ENCODE data around the gene CFAP92. TPM values are rescaled to one million over a fixed set of nuclear protein-coding genes. Genes with fewer than 3 reads are reported as not detected.

CFAP92 gene
- total and polyA plus RNA-seq, 2 donors (not counting 1 experiment from before 2014, with no cell fraction given) = not detected

- TF ChIP-seq CTCF (IDR thresholded peaks at IDR 0.05) = no peak
- no peak for TF ChIP-seq EZH2 (IDR thresholded peaks at IDR 0.05; ENCODE audit: borderline replicate concordance, insufficient read depth, low read depth, low read length, poor library complexity, severe bottlenecking)
- no peak overlapping the region for H3K9ac ChIP-seq (ENCODE audit: low read length)
- no peak overlapping the region for H2AFZ ChIP-seq (ENCODE audit: insufficient read depth, low read depth, low read length, poor library complexity, severe bottlenecking)
- CTCF ChIA-PET = interaction anchor here (2.0 kb wide), 1 partner anchor 81 kb away, joined by 5 read pairs; no protein-coding TSS in a partner anchor
- intact Hi-C loops (cut with micrococcal nuclease) = no loop called here
- no peak overlapping the region for H3K27ac ChIP-seq (ENCODE audit: low read length in 2 of 2)
- H3K4me1 ChIP-seq (ENCODE audit: control insufficient read depth in 2 of 2, insufficient read depth in 2 of 2, low read length in 2 of 2) = no peaks in the 10 kb centered on the region
- H3K79me2 ChIP-seq (ENCODE audit: control insufficient read depth, insufficient read depth, low read length) = peaks cover 16% of the 10 kb centered on the region
- Mint-ChIP-seq H3K27ac (no peak overlapping the region), H3K9me3 (ENCODE audit: insufficient read depth) (no peaks in the 10 kb centered on the region), H3K4me3 (no peak overlapping the region), H3K4me1 (no peaks in the 10 kb centered on the region), H3K27me3 (no peaks in the 10 kb centered on the region)
- H4K20me1 ChIP-seq (ENCODE audit: control insufficient read depth, insufficient read depth, low read length, poor library complexity, severe bottlenecking) = no peaks in the 10 kb centered on the region
- no peak overlapping the region for H3K4me2 ChIP-seq (replicated peaks; ENCODE audit: low read depth, low read length, poor library complexity, severe bottlenecking)
- H3K4me3 ChIP-seq (ENCODE audit: control extremely low read depth in 1 of 5, extremely low read depth in 1 of 5, insufficient read depth in 1 of 5, low read depth in 2 of 5, low read length in 4 of 5) = no peak overlapping the region
- DNase-seq = no peak
- H3K27me3 ChIP-seq (replicated peaks in 1 of 4; ENCODE audit: control extremely low read depth in 1 of 4, control insufficient read depth in 3 of 4, insufficient read depth in 4 of 4, low read length in 3 of 4) = no peaks in the 10 kb centered on the region
- POLR2A ChIA-PET = no interaction called here
- H3K9me3 ChIP-seq (ENCODE audit: control extremely low read depth in 1 of 3, control insufficient read depth in 2 of 3, insufficient read depth in 1 of 3, low read length in 2 of 3) = no peaks in the 10 kb centered on the region
- 100% methylated on average over 5 of the region's 7 CpGs for WGBS (ENCODE audit: insufficient coverage)
- H3K36me3 ChIP-seq (replicated peaks in 1 of 2; ENCODE audit: control extremely low read depth in 1 of 2, control insufficient read depth in 1 of 2, extremely low read depth in 1 of 2, insufficient read depth in 2 of 2, low read length in 1 of 2) = peaks cover 0 to 37% of the 10 kb centered on the region in 2 experiments
- ATAC-seq (ENCODE audit: low read depth) = no peak
Measured at GRCh38 chr3:128889139-128889894, 104.6 kb downstream of the CFAP92 start.

GRCh38 chr3:128884992-128885391 lies 108.9 kb downstream of the CFAP92 start:
- Mint-ChIP-seq H3K27me3 (no peaks in the 10 kb centered on the region), H3K27ac (no peak overlapping the region), H3K4me3 (no peak overlapping the region), H3K4me1 (peaks cover 28% of the 10 kb centered on the region), H3K9me3 (ENCODE audit: insufficient read depth) (no peaks in the 10 kb centered on the region)
- Histone ChIP-seq H3K79me2 (ENCODE audit: control insufficient read depth, insufficient read depth, low read length) (peaks cover 57% of the 10 kb centered on the region), H3K4me2 (replicated peaks; ENCODE audit: low read depth, low read length, poor library complexity, severe bottlenecking) (no peak overlapping the region), H3K4me1 (ENCODE audit: control insufficient read depth in 2 of 2, insufficient read depth in 2 of 2, low read length in 2 of 2) (peaks cover 10 to 14% of the 10 kb centered on the region in 2 donors), H3K27me3 (replicated peaks in 1 of 4; ENCODE audit: control extremely low read depth in 1 of 4, control insufficient read depth in 3 of 4, insufficient read depth in 4 of 4, low read length in 3 of 4) (no peaks in the 10 kb centered on the region), H3K9ac (ENCODE audit: low read length) (no peak overlapping the region), H2AFZ (ENCODE audit: insufficient read depth, low read depth, low read length, poor library complexity, severe bottlenecking) (no peak overlapping the region), H3K9me3 (ENCODE audit: control extremely low read depth in 1 of 3, control insufficient read depth in 2 of 3, insufficient read depth in 1 of 3, low read length in 2 of 3) (no peaks in the 10 kb centered on the region), H3K36me3 (replicated peaks in 1 of 2; ENCODE audit: control extremely low read depth in 1 of 2, control insufficient read depth in 1 of 2, extremely low read depth in 1 of 2, insufficient read depth in 2 of 2, low read length in 1 of 2) (peaks cover 0 to 43% of the 10 kb centered on the region in 2 experiments), H3K4me3 (ENCODE audit: control extremely low read depth in 1 of 5, extremely low read depth in 1 of 5, insufficient read depth in 1 of 5, low read depth in 2 of 5, low read length in 4 of 5) (no peak overlapping the region), H4K20me1 (ENCODE audit: control insufficient read depth, insufficient read depth, low read length, poor library complexity, severe bottlenecking) (no peaks in the 10 kb centered on the region), H3K27ac (ENCODE audit: low read length in 2 of 2) (no peak overlapping the region)
- no peak for DNase-seq
- ChIA-PET CTCF (no interaction called here), POLR2A (no interaction called here)
- no CpG with 5 or more reads among the region's 1 CpG for WGBS (ENCODE audit: insufficient coverage)
- TF ChIP-seq CTCF (IDR thresholded peaks at IDR 0.05) = no peak
- no peak for TF ChIP-seq EZH2 (IDR thresholded peaks at IDR 0.05; ENCODE audit: borderline replicate concordance, insufficient read depth, low read depth, low read length, poor library complexity, severe bottlenecking)
- no peak for ATAC-seq (ENCODE audit: low read depth)
- intact Hi-C loops (cut with micrococcal nuclease) = no loop called here

Data from B cell (primary cell).